Embryonic facial prominence (tissue), 1 donor: ENCODE results near the gene ADAMTSL2.
A peak's percentile ranks its signal among the peaks of the same experiment; 100 is the strongest.

Experiments used
- DNase-seq: peaks from one replicate; pipeline ENCODE4 v3.0.0-alpha.2; 2016; ENCODE audit errors: extremely low spot score

The ADAMTSL2 gene

GRCh38 chr9:133575186-133576030 lies 40.9 kb downstream of the ADAMTSL2 start:
- DNase-seq, result no peak

- DNase-seq, result no peak
These were observed 41.7 kb downstream of the ADAMTSL2 start for GRCh38 chr9:133576031-133576874.

DNA sequence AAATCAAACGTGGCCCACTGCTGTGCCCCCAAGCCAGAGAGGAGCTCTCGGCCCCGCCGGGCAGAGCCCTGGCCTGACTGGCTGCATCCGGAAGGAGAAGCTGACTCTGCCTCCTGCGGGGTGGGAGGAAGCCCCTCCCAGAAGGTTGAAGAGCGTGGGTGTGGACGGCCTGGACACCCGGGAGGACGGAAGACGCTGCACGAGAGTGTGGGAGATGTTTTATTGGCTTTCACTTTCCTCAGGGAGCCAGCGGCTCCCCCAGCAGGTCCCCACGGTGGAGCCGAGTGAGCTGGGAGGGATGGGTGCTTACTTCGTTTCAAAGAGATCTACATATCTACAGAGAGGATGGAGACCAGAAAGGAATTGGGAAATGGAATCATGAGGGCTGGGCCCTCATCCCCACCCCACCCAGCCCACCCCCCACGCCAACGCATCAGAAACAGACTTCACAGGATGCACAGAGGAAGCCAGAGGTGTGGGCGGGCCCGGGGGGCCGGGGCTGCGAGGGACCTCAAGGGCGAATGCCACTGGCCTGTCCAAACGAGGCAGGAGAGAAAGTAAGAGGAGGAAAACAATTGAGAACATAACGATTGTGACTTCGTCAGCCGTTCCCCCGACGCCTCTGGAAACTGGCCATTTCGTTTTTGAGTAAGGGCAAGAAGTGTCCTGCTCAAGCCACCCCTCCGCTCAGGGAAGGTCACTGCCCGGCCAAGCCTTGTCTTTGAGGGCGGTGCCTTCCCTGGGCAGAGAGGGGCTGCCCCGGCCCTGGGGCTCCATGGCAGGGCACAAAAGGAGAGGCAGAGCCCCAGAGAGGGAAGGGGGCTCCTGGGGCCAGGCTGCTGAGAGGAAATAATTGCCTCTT lies 42.6 kb downstream of the ADAMTSL2 start:
- DNase-seq, result no peak

- no peak for DNase-seq
These were observed 43.2 kb downstream of the ADAMTSL2 start for GRCh38 chr9:133577737-133578112.

GRCh38 chr9:133578524-133579441 lies 44.3 kb downstream of the ADAMTSL2 start:
- DNase-seq, result no peak

DNA sequence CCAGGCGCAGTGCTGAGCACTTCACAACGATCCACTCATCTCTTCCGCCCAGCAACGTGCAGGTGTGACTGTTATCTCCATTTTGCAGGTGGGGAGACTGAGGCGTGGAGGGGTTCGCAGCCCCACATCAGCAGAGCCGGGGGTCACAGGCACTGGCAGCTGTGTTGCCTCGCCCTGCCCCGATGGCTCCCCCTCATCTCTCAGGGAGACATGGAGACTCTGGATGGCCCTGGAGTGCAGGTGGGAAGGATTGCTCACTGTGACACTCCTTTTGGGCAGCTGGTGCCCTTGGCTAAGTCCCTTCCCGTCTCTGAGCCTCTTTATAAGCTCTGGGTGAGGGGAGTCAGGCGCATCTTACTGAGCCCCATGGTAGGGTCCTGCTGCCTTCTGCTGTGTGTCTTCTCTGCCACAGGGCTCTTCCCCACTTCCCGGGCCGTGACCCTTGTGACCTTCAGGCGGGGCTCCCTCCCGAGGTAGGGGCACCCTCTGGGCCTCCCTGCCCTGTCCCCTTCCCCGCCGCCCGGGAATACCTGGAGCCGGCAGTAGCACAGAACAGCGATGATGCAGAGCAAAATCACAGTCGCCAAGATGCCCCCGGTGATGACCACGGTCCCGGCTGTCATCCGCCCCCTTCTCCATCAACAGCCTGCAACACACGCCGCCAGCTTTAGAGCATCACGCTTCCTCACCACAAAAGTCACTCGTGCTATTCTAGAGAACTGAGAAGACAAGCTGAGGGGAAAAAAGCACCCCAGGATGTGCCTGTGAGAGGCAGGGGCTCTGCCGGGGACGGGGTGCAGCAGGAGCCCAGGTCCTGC lies 45.3 kb downstream of the ADAMTSL2 start:
- DNase-seq, result no peak

- DNase-seq, result no peak
These were observed 45.9 kb downstream of the ADAMTSL2 start for GRCh38 chr9:133580419-133580738.

DNA sequence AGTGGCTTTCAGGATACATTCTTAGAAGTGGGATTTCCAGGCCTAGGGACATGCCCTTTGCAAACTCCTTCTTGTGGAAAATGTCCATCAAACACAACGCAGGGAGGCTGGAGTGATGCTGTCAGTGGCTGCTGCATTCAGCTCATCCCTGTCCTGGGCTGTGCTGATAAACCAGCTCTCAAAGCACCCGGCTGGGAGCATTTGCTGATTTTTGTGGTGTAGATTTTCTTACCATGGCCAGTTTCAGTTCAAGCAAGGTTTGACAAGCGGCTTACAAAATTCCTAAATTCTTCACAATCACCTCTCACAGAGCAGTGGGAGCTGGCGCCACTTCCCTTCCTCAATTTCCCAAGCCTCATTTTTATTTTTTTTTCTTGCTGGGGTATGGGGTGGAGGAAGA lies 46.5 kb downstream of the ADAMTSL2 start:
- no peak for DNase-seq

GRCh38 chr9:133581513-133582343 lies 47.2 kb downstream of the ADAMTSL2 start:
- DNase-seq, result no peak

GRCh38 chr9:133582501-133583045 lies 48.1 kb downstream of the ADAMTSL2 start:
- DNase-seq, result no peak

GRCh38 chr9:133583111-133583510 lies 48.6 kb downstream of the ADAMTSL2 start:
- no peak for DNase-seq

GRCh38 chr9:133583586-133583985 lies 49.1 kb downstream of the ADAMTSL2 start:
- no peak for DNase-seq

- DNase-seq, result no peak
These were observed 49.7 kb downstream of the ADAMTSL2 start for GRCh38 chr9:133584167-133584558.

GRCh38 chr9:133584559-133585476 lies 50.3 kb downstream of the ADAMTSL2 start:
- DNase-seq, result no peak

GRCh38 chr9:133585481-133586351 lies 51.2 kb downstream of the ADAMTSL2 start:
- DNase-seq, result peak; percentile 56

DNA sequence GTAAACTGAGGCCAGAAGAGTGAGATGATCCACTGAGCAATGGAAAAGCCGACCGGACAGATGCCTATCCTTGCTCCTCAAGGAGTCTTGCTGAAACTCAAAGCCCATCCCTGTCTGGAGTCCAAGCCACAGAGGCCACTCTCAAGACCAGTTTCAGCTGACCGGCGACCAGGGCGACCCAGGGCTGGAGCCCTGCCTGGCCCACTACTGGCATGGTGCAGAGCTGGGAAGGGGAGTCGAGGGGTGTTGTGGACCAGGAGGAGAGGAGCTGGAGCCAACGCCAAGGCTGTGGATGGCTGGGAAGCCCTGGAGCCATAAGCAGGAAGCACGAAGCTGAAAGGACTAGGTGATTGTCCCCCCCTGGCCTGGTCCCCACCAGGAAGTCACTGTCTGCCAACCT lies 52.5 kb downstream of the ADAMTSL2 start:
- DNase-seq, result no peak

GRCh38 chr9:133587466-133587865 lies 53.0 kb downstream of the ADAMTSL2 start:
- no peak for DNase-seq
